Glutamatergic neuron (in vitro differentiated cells): ENCODE results near the gene OR2A12. TPM values are rescaled to one million over a fixed set of nuclear protein-coding genes. Genes with fewer than 3 reads are reported as not detected.

Source experiments
- DNase-seq: peaks from one replicate; pipeline ENCODE4 v3.0.0; 2022
- H3K27ac Mint-ChIP-seq: one replicate; pipeline ENCODE4 v1.8.0; 2020; ENCODE audit warnings: mild to moderate bottlenecking, mixed read lengths, inconsistent platforms; ENCODE audit not compliant: unreplicated experiment
- H3K27me3 Mint-ChIP-seq: one replicate; pipeline ENCODE4 v1.8.0; 2020; ENCODE audit warnings: mild to moderate bottlenecking, moderate library complexity, mixed read lengths, inconsistent platforms; ENCODE audit not compliant: unreplicated experiment
- H3K36me3 Mint-ChIP-seq: one replicate; pipeline ENCODE4 v1.8.0; 2020; ENCODE audit warnings: mild to moderate bottlenecking, mixed read lengths, inconsistent platforms; ENCODE audit not compliant: unreplicated experiment
- H3K4me1 Mint-ChIP-seq: one replicate; pipeline ENCODE4 v1.8.0; 2020; ENCODE audit warnings: mild to moderate bottlenecking, low read depth, mixed read lengths, inconsistent platforms; ENCODE audit not compliant: unreplicated experiment
- H3K4me3 Mint-ChIP-seq: one replicate; pipeline ENCODE4 v1.8.0; 2020; ENCODE audit warnings: mild to moderate bottlenecking, mixed read lengths, inconsistent platforms; ENCODE audit not compliant: unreplicated experiment
- H3K9me3 Mint-ChIP-seq: one replicate; pipeline ENCODE4 v1.8.0; 2020; ENCODE audit warnings: mild to moderate bottlenecking, moderate library complexity, mixed read lengths, inconsistent platforms; ENCODE audit not compliant: unreplicated experiment
- CTCF ChIP-seq: fragments of 200-600 bp; sonication (generic); IDR thresholded peaks from one replicate; pipeline ENCODE4 v1.5.0; 2021; ENCODE audit not compliant: partially characterized antibody, unreplicated experiment
- long read RNA-seq: library from polyadenylated mRNA; unstranded; transcript quantifications from one replicate; pipeline ENCODE4 v2.0.0, GENCODE V29; 2020; ENCODE audit not compliant: unreplicated experiment
- total RNA-seq: library from RNA; stranded (reverse); fragmentation: NEBNext Ultra II Directional; extraction: Animal tissue kit (Norgen Biotek cat#: 25700); gene quantifications from one replicate; pipeline ENCODE4 v1.2.1, GENCODE V29; 2021; ENCODE audit not compliant: unreplicated experiment

Gene OR2A12, protein sequence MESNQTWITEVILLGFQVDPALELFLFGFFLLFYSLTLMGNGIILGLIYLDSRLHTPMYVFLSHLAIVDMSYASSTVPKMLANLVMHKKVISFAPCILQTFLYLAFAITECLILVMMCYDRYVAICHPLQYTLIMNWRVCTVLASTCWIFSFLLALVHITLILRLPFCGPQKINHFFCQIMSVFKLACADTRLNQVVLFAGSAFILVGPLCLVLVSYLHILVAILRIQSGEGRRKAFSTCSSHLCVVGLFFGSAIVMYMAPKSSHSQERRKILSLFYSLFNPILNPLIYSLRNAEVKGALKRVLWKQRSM
- total RNA-seq = not detected
- long read RNA-seq = 0 reads

DNA sequence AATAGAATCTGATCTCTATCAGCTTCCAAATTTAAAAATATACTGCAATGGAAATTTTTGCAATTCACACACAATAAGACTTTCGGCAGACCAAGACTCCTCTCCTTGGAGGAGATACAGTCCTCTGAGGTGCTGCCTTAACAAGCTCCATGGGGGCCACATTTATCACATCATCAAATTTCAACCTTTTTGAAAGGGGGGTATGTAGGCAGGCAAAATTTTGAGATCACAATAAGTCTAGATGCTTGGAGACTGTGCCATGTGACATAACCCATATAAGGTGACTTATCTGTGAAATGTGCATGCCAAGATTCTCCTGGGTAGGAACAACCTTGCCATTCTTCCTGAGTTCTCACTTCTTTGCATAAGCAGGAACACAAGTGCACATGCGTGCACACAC is at the start of gene OR2A12:
TSS of gene OR2A12 (plus strand) at position 301 of the 400 bp plus-strand sequence. CDS start 8,830 bp downstream, outside the sequence.
- Mint-ChIP-seq H3K4me1 (no peaks in the 10 kb centered on the region), H3K36me3 (no peaks in the 10 kb centered on the region), H3K27me3 (no peaks in the 10 kb centered on the region), H3K9me3 (no peaks in the 10 kb centered on the region), H3K4me3 (no peak within 1 kb of the TSS), H3K27ac (no peak within 1 kb of the TSS)
- TF ChIP-seq CTCF = no peak
- no peak for DNase-seq

- TF ChIP-seq CTCF = no peak
- Mint-ChIP-seq H3K27ac (no peak overlapping the region), H3K27me3 (no peaks in the 10 kb centered on the region), H3K9me3 (no peaks in the 10 kb centered on the region), H3K4me1 (no peaks in the 10 kb centered on the region), H3K4me3 (no peak overlapping the region), H3K36me3 (no peaks in the 10 kb centered on the region)
- DNase-seq = no peak
These were observed 49.7 kb upstream of the OR2A12 start for GRCh38 chr7:144036302-144036885.

GRCh38 chr7:144037414-144038035 is 48.6 kb upstream of the OR2A12 start:
- DNase-seq = no peak
- Mint-ChIP-seq H3K27ac (no peak overlapping the region), H3K4me3 (no peak overlapping the region), H3K4me1 (no peaks in the 10 kb centered on the region), H3K9me3 (no peaks in the 10 kb centered on the region), H3K27me3 (no peaks in the 10 kb centered on the region), H3K36me3 (no peaks in the 10 kb centered on the region)
- TF ChIP-seq CTCF = no peak

GRCh38 chr7:144038887-144039286 is 47.2 kb upstream of the OR2A12 start:
- no peak overlapping the region for H3K27ac Mint-ChIP-seq
- H3K4me1 Mint-ChIP-seq = no peaks in the 10 kb centered on the region
- no peaks in the 10 kb centered on the region for H3K9me3 Mint-ChIP-seq
- TF ChIP-seq CTCF = no peak
- no peaks in the 10 kb centered on the region for H3K27me3 Mint-ChIP-seq
- H3K4me3 Mint-ChIP-seq = no peak overlapping the region
- no peaks in the 10 kb centered on the region for H3K36me3 Mint-ChIP-seq
- DNase-seq = no peak

DNA sequence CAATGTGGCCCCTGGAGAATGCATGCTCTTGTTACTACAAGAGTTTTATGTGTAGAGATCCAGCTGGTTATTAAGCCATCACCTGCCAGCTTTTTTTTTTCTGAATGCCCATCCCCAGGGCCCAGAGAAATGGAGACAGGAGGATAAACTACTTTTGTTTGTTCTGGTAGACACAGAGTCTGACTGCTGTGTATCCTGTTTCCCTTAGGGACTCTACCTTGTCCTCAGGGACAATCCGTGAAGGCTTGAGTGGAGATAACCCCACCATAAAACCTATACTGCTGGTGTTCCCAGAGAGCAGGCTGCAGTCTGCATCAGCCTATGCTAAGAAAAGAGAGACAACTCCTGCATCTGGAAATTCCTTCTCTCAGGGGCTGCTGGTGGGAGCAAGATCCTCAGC is 37.4 kb upstream of the OR2A12 start, which contains the start of gene OR2A5:
TSS of gene OR2A5 (plus strand) at position 301 of the 400 bp plus-strand sequence. CDS start 1,454 bp downstream, outside the sequence.
- Mint-ChIP-seq H3K4me3 (no peak within 1 kb of the TSS), H3K9me3 (no peaks in the 10 kb centered on the region), H3K27me3 (no peaks in the 10 kb centered on the region), H3K36me3 (no peaks in the 10 kb centered on the region), H3K4me1 (peaks cover 3% of the 10 kb centered on the region), H3K27ac (no peak within 1 kb of the TSS)
- DNase-seq = no peak
- no peak for TF ChIP-seq CTCF
